Muscle layer of duodenum (tissue), 2 donors: ENCODE results near the gene BRPF1.

Experiments used
- H3K27ac ChIP-seq: one replicate; pipeline ENCODE4 v1.7.0; 2013; ENCODE audit warnings: mild to moderate bottlenecking, low read length
- H3K27me3 ChIP-seq: one replicate; pipeline ENCODE4 v1.7.0; 2013; ENCODE audit warnings: low read depth, mild to moderate bottlenecking, control low read depth, low read length
- H3K36me3 ChIP-seq, 2 donors: one replicate each; pipeline ENCODE4 v1.7.0; 2013; ENCODE audit warnings: low read length in 2 of 2, control low read depth in 1 of 2, mild to moderate bottlenecking in 1 of 2; ENCODE audit not compliant: insufficient read depth in 2 of 2, control insufficient read depth in 1 of 2
- H3K4me1 ChIP-seq, 2 donors: one replicate each; pipeline ENCODE4 v1.7.0; 2013; ENCODE audit warnings: low read length in 2 of 2, mild to moderate bottlenecking in 2 of 2, control low read depth in 1 of 2, moderate library complexity in 1 of 2; ENCODE audit not compliant: insufficient read depth in 2 of 2, control insufficient read depth in 1 of 2
- H3K4me3 ChIP-seq, 2 donors: one replicate each; pipeline ENCODE4 v1.7.0; 2013; ENCODE audit warnings: low read length in 2 of 2, low read depth in 1 of 2, mild to moderate bottlenecking in 1 of 2
- H3K9me3 ChIP-seq, 2 donors: one replicate each; pipeline ENCODE4 v1.7.0; 2013; ENCODE audit warnings: low read length in 2 of 2, control low read depth in 1 of 2, mild to moderate bottlenecking in 1 of 2; ENCODE audit not compliant: control insufficient read depth in 1 of 2
- donor health status: healthy.

BRPF1 gene

GRCh38 chr3:9754678-9755077 lies 23.1 kb downstream of the BRPF1 start:
- H3K27me3 ChIP-seq, result no peaks in the 10 kb centered on the region
- no peaks in the 10 kb centered on the region for H3K9me3 ChIP-seq
- H3K36me3 ChIP-seq, result peaks cover 22 to 68% of the 10 kb centered on the region in 2 donors
- H3K27ac ChIP-seq, result no peak overlapping the region
- no peak overlapping the region for H3K4me3 ChIP-seq
- H3K4me1 ChIP-seq, result peaks cover 9 to 28% of the 10 kb centered on the region in 2 donors

- Histone ChIP-seq H3K4me1 (peaks cover 0 to 9% of the 10 kb centered on the region in 2 donors), H3K4me3 (no peak overlapping the region), H3K36me3 (peaks cover 41 to 76% of the 10 kb centered on the region in 2 donors), H3K9me3 (no peaks in the 10 kb centered on the region), H3K27ac (no peak overlapping the region), H3K27me3 (no peaks in the 10 kb centered on the region)
Measured at GRCh38 chr3:9757427-9757826, 25.9 kb downstream of the BRPF1 start.

GRCh38 chr3:9760779-9761505 lies 29.4 kb downstream of the BRPF1 start:
- Histone ChIP-seq H3K27me3 (no peaks in the 10 kb centered on the region), H3K36me3 (peaks cover 48 to 66% of the 10 kb centered on the region in 2 donors), H3K4me3 (no peak overlapping the region), H3K27ac (no peak overlapping the region), H3K9me3 (no peaks in the 10 kb centered on the region), H3K4me1 (no peaks in the 10 kb centered on the region)

GRCh38 chr3:9761919-9762318 lies 30.4 kb downstream of the BRPF1 start:
- no peak overlapping the region for H3K4me3 ChIP-seq
- no peaks in the 10 kb centered on the region for H3K9me3 ChIP-seq
- H3K27me3 ChIP-seq, result no peaks in the 10 kb centered on the region
- H3K4me1 ChIP-seq, result peaks cover 0 to 1% of the 10 kb centered on the region in 2 donors
- H3K36me3 ChIP-seq, result peaks cover 40 to 57% of the 10 kb centered on the region in 2 donors
- H3K27ac ChIP-seq, result no peak overlapping the region

GRCh38 chr3:9762871-9763270 lies 31.3 kb downstream of the BRPF1 start:
- Histone ChIP-seq H3K9me3 (no peaks in the 10 kb centered on the region), H3K4me1 (peaks cover 0 to 11% of the 10 kb centered on the region in 2 donors), H3K36me3 (peaks cover 37 to 48% of the 10 kb centered on the region in 2 donors), H3K27me3 (no peaks in the 10 kb centered on the region), H3K27ac (no peak overlapping the region), H3K4me3 (no peak overlapping the region)

- no peaks in the 10 kb centered on the region for H3K9me3 ChIP-seq
- H3K36me3 ChIP-seq, result peaks cover 20 to 24% of the 10 kb centered on the region in 2 donors
- H3K27ac ChIP-seq, result no peak overlapping the region
- H3K27me3 ChIP-seq, result no peaks in the 10 kb centered on the region
- no peak overlapping the region for H3K4me3 ChIP-seq
- peaks cover 21 to 36% of the 10 kb centered on the region in 2 donors for H3K4me1 ChIP-seq
Measured at GRCh38 chr3:9765865-9766264, 34.3 kb downstream of the BRPF1 start.

- H3K36me3 ChIP-seq, result peaks cover 8 to 13% of the 10 kb centered on the region in 2 donors
- H3K4me1 ChIP-seq, result peaks cover 21 to 36% of the 10 kb centered on the region in 2 donors
- no peak overlapping the region for H3K27ac ChIP-seq
- H3K9me3 ChIP-seq, result no peaks in the 10 kb centered on the region
- H3K4me3 ChIP-seq, result no peak overlapping the region
- no peaks in the 10 kb centered on the region for H3K27me3 ChIP-seq
Measured at GRCh38 chr3:9767418-9767817, 35.9 kb downstream of the BRPF1 start.

GRCh38 chr3:9768141-9768775 lies 36.7 kb downstream of the BRPF1 start:
- Histone ChIP-seq H3K4me3 (peak overlapping the region in 1 of 2 donors; percentile 81), H3K27ac (peak overlapping the region; percentile 7), H3K36me3 (peaks cover 7 to 8% of the 10 kb centered on the region in 2 donors), H3K9me3 (no peaks in the 10 kb centered on the region), H3K27me3 (no peaks in the 10 kb centered on the region), H3K4me1 (peaks cover 21 to 36% of the 10 kb centered on the region in 2 donors)

GRCh38 chr3:9769012-9769411 lies 37.5 kb downstream of the BRPF1 start:
- peaks cover 7 to 8% of the 10 kb centered on the region in 2 donors for H3K36me3 ChIP-seq
- H3K27ac ChIP-seq, result peak overlapping the region; percentile 7
- peak overlapping the region; percentile 59 to 81 for H3K4me3 ChIP-seq
- H3K9me3 ChIP-seq, result no peaks in the 10 kb centered on the region
- peaks cover 21 to 36% of the 10 kb centered on the region in 2 donors for H3K4me1 ChIP-seq
- no peaks in the 10 kb centered on the region for H3K27me3 ChIP-seq

- Histone ChIP-seq H3K9me3 (no peaks in the 10 kb centered on the region), H3K36me3 (peaks cover 7 to 8% of the 10 kb centered on the region in 2 donors), H3K27me3 (no peaks in the 10 kb centered on the region), H3K4me1 (peaks cover 21 to 36% of the 10 kb centered on the region in 2 donors), H3K4me3 (peak within 1 kb of the TSS; percentile 59 to 81), H3K27ac (peak within 1 kb of the TSS; percentile 80)
Measured at GRCh38 chr3:9769426-9770275, 38.1 kb downstream of the BRPF1 start, which contains the start of gene CAMK1. CAMK1 (minus strand) TSS chr3:9769947; CDS start chr3:9767749, 2,198 bp downstream.
